HepG2 (cell line): Measurements from ENCODE around the gene ARFGAP3. TPM values are rescaled to one million over a fixed set of nuclear protein-coding genes. Genes with fewer than 3 reads are reported as not detected.
A peak's percentile ranks its signal among the peaks of the same experiment; 100 is the strongest.

Source experiments
- ATM ChIP-seq: fragments of 450-650 bp; IDR thresholded peaks from 2 replicates; pipeline ENCODE4 v1.7.1; 2017; ENCODE audit warnings: mild to moderate bottlenecking, borderline replicate concordance
- DPF2 ChIP-seq: sonication (generic); formaldehyde crosslinking; IDR thresholded peaks from 2 replicates; pipeline ENCODE4 v1.4.0; 2020; ENCODE audit warnings: mild to moderate bottlenecking, low read depth, missing genetic modification reagents, borderline replicate concordance
- ELK4 ChIP-seq: sonication (generic); formaldehyde crosslinking; IDR thresholded peaks from 2 replicates; pipeline ENCODE4 v1.9.0; 2021; ENCODE audit warnings: missing genetic modification reagents, borderline replicate concordance
- FOSL2 ChIP-seq: sonication (generic); formaldehyde crosslinking; IDR thresholded peaks from 2 replicates; pipeline ENCODE4 v1.4.0; 2020; ENCODE audit warnings: missing genetic modification reagents
- FOXA3 ChIP-seq: IDR thresholded peaks from 2 replicates; pipeline ENCODE4 v1.6.1; 2016; ENCODE audit warnings: missing genetic modification reagents, missing compliant biosample characterization
- NR2C2 ChIP-seq: sonication (generic); formaldehyde crosslinking; IDR thresholded peaks from 2 replicates; pipeline ENCODE4 v1.4.0; 2020; ENCODE audit warnings: missing genetic modification reagents, mild to moderate bottlenecking, moderate library complexity, borderline replicate concordance
- RERE ChIP-seq: IDR thresholded peaks from 2 replicates; pipeline ENCODE4 v1.6.1; 2016; ENCODE audit warnings: low read depth, missing genetic modification reagents, missing compliant biosample characterization
- ZNF354B ChIP-seq: sonication (generic); formaldehyde crosslinking; IDR thresholded peaks from 2 replicates; pipeline ENCODE4 v1.8.0; 2022; ENCODE audit warnings: mild to moderate bottlenecking, missing genetic modification reagents
- ZNF562 ChIP-seq: sonication (generic); formaldehyde crosslinking; IDR thresholded peaks from 2 replicates; pipeline ENCODE4 v1.8.0; 2022; ENCODE audit warnings: missing genetic modification reagents, borderline replicate concordance
- polyA plus RNA-seq, 8 experiments: library from polyadenylated mRNA; depleted of rRNA in 3 of 8; stranded (reverse) in 7 of 8; unstranded in 1 of 8; fragments of >200 nt; fragmentation: Illumina TruSeq in 4 of 8; extraction: Trizol in 4 of 8; gene quantifications; 2 replicates each; pipeline versions ENCODE4 v1.2.1 to v1.2.3, GENCODE V29; 2011 to 2016; ENCODE audit warnings: low read depth in 4 of 8, missing spikeins in 1 of 8, mixed read lengths in 1 of 8; ENCODE audit not compliant: insufficient read depth in 1 of 8
- total RNA-seq, 5 experiments: library from RNA; depleted of rRNA; stranded (reverse); fragments of >200 nt; fragmentation: Illumina TruSeq; extraction: Trizol; gene quantifications; 2 replicates each; pipeline ENCODE4 v1.2.3, GENCODE V29; 2016; ENCODE audit warnings: low read depth in 1 of 5
- TF ChIP-seq, protein P1 (sequence below): IDR thresholded peaks from 2 replicates; pipeline ENCODE4 v1.4.0; 2020; ENCODE audit warnings: mild to moderate bottlenecking, missing genetic modification reagents

ARFGAP3 gene
- total and polyA plus RNA-seq, 2 of the 13 experiments (the other 11 are each of a cell fraction or from before 2014, with no cell fraction given) = 41.7 to 61.6 TPM

GRCh38 chr22:42856865-42857704 lies at the start of gene ARFGAP3 (continued):
- TF ChIP-seq RERE (CRISPR knock-in tag) (no peak), ZNF562 (CRISPR knock-in tag) (peak; percentile 81; the same call in 1 of the 2 replicates), FOXA3 (CRISPR knock-in tag) (peak; percentile 18; the same call in 1 of the 2 replicates), DPF2 (CRISPR knock-in tag) (no peak), ELK4 (CRISPR knock-in tag) (peak; percentile 82; the same call in 1 of the 2 replicates), NR2C2 (CRISPR knock-in tag) (peak; percentile 77), FOSL2 (CRISPR knock-in tag) (no peak), ATM (no peak), ZNF354B (CRISPR knock-in tag) (no peak)
- TF ChIP-seq, protein P1, sequence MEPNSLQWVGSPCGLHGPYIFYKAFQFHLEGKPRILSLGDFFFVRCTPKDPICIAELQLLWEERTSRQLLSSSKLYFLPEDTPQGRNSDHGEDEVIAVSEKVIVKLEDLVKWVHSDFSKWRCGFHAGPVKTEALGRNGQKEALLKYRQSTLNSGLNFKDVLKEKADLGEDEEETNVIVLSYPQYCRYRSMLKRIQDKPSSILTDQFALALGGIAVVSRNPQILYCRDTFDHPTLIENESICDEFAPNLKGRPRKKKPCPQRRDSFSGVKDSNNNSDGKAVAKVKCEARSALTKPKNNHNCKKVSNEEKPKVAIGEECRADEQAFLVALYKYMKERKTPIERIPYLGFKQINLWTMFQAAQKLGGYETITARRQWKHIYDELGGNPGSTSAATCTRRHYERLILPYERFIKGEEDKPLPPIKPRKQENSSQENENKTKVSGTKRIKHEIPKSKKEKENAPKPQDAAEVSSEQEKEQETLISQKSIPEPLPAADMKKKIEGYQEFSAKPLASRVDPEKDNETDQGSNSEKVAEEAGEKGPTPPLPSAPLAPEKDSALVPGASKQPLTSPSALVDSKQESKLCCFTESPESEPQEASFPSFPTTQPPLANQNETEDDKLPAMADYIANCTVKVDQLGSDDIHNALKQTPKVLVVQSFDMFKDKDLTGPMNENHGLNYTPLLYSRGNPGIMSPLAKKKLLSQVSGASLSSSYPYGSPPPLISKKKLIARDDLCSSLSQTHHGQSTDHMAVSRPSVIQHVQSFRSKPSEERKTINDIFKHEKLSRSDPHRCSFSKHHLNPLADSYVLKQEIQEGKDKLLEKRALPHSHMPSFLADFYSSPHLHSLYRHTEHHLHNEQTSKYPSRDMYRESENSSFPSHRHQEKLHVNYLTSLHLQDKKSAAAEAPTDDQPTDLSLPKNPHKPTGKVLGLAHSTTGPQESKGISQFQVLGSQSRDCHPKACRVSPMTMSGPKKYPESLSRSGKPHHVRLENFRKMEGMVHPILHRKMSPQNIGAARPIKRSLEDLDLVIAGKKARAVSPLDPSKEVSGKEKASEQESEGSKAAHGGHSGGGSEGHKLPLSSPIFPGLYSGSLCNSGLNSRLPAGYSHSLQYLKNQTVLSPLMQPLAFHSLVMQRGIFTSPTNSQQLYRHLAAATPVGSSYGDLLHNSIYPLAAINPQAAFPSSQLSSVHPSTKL (CRISPR knock-in tag) = 0 out of 2 replicates have a peak, but pooled peaks have one; percentile 6
